Activated CD8-positive, alpha-beta memory T cell treated with anti-CD3 and anti-CD28 coated beads, Interleukin-2, amount 50 U/mL, for 4 hours (primary cell): ENCODE results near the gene HABP4.
"Not testable (repeated sequence)": the region's sequence is repeated elsewhere in the genome, so short reads cannot be mapped to it uniquely, and the experiment has no call there.

Experiments
- DNase-seq: peaks from one replicate; pipeline ENCODE4 v3.0.0-alpha.2; 2020

The HABP4 gene

GRCh38 chr9:96500696-96501632 lies 51.0 kb downstream of the HABP4 start:
- no peak for DNase-seq

DNA sequence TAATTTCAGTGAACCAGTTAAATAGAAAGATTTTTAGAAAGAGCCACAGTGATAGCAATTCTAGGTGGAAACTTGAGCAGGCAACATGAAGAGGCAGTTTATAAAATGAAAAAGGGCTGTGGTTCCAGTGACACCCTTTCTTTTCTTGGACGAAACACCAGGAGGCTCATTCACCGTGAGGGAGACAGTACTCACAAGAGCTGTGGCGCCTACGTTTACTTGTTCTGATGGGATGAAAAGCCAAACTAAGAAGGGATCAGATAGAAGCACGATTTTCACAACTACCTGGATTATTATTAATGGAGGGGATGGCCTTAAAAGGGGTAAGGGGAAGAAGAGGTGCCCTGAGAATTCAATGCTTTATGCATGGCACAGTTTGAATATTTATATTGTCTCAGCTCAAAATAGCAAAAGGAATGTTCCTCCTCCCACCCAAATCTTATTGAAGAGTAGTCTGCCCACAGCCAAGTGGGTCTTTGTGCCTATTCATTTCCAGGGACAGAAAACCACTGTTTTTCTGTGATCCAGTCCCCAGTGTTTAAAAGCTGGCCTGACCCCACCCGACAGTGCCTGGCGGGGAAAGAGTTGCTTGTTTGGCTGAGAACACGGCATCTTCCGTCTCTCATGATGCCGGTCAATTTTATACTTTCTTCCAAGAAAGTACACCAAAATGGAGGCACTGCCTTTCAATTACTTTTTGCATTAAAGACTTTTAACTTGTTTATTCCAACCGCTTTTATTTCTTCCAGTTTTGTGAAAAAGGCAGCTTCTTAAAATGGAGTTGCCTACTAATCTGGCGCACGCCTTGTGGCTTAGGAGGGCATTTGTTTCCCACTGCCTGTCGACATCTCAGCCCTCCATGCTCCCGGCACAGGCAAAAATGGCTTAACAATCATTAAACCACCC lies 51.9 kb downstream of the HABP4 start:
- no peak for DNase-seq

GRCh38 chr9:96502539-96503373 lies 52.8 kb downstream of the HABP4 start:
- DNase-seq, result no peak

- not testable (repeated sequence) for DNase-seq
Observed at GRCh38 chr9:96503374-96503748, 53.4 kb downstream of the HABP4 start.

DNA sequence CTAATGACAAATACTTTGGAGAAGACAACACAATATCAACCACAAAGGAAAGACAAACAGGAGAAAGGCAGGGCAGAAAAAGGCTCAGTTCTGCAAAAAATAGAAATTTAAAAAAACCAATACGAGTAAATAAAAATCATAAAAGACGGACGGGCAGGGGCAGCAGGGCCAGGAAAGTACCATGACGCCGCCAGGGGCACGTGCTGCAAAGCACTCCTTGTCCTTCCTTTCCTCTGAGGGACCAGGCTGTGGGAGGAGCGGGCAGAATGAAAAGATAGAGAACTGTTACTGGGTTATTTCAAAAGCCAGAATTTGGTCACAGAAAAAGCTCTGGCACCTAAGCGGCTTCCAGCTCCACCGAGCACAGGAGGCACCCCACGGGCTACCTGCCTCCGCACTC lies 53.9 kb downstream of the HABP4 start:
- DNase-seq, result no peak

DNA sequence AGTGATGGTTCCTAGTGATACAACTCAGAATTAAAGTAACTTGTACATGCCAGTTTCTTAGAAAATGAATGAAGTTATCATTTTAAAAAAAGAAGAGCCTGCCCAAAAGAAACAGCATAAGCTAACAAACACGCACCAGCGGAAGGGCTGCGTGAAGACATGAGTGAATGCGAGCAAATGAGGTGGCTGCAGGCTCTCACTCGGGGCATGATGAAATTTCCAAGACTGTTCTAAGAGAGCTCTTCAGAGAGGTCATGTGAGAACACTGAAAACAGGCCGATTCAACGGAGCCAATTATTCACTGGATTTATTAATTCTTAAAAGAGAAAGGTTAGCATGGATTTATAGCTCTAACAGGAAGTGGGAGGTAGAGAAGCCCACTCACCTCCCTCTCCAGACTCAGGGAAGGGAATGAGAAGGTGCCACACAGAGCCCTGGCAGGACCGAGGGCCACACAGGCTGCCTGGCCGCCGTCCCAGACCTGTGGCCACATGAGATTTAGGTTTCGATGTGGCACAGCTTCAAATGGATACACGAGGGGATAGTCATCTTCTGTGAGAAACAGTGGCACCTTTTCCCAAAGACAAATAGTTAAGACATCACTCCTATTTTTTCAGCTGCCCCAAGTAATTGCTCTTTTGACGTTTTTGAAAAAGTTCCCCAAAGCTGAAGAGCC lies 55.5 kb downstream of the HABP4 start:
- no peak for DNase-seq

- DNase-seq, result no peak
Observed at GRCh38 chr9:96508227-96508940, 58.4 kb downstream of the HABP4 start.

- no peak for DNase-seq
Observed at GRCh38 chr9:96509026-96509425, 59.1 kb downstream of the HABP4 start.

DNA sequence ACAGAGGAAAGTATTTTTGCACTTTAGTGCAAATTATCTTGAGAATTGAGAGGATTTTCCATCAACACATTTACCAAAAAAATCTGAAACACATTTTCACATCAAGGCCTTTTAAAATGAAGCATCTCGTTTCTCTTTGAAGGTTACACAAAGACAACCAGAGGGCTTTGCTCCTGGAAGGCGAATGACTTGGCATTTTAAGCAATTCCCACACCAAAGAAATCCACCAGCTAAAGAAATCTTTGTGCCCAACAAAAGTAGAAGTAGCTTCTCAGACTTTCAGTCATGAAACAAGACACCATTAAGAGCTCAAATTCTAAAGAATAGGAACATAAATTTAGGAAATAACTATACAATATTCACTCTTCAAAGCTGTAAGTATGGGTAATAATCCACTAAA lies 59.9 kb downstream of the HABP4 start:
- no peak for DNase-seq

GRCh38 chr9:96510258-96510657 lies 60.3 kb downstream of the HABP4 start:
- DNase-seq, result no peak

DNA sequence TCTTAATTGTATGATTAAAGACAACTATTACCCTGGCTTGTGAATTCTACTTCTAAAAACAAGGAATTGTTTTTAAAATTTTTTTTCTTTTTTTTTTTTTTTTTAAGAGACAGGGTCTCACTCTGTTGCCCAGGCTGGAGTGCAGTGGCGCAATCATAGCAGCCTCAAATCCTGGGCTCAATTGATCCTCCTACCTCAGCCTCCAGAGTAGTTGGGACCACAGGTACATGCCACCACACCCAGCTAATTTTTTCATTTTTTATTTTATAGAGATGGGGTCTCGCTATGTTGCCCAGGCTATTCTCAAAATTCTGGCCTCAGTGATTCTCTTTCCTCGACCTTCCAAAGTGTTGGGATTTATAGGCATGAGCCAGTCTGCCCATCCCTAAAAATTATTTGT lies 62.3 kb downstream of the HABP4 start:
- DNase-seq, result no peak

GRCh38 chr9:96513622-96514021 lies 63.7 kb downstream of the HABP4 start:
- DNase-seq, result no peak

- DNase-seq, result no peak
Observed at GRCh38 chr9:96514108-96514799, 64.3 kb downstream of the HABP4 start.

DNA sequence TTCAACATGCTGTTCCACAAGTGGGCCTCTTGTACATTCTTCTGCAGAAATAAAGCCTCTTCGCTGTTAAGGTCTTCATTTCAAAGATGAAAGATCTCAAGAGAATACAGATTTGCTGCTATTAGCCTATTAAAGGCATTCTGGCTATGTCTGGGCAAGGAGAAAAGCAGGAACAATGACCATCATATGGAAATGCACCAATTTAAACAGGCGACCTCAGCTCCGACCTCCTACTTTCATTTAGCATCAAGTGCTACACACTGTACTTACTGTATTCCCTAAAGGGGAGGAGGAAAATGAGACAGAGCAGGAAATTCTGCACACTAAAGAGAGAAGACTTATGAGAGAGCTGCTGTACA lies 64.8 kb downstream of the HABP4 start:
- no peak for DNase-seq

DNA sequence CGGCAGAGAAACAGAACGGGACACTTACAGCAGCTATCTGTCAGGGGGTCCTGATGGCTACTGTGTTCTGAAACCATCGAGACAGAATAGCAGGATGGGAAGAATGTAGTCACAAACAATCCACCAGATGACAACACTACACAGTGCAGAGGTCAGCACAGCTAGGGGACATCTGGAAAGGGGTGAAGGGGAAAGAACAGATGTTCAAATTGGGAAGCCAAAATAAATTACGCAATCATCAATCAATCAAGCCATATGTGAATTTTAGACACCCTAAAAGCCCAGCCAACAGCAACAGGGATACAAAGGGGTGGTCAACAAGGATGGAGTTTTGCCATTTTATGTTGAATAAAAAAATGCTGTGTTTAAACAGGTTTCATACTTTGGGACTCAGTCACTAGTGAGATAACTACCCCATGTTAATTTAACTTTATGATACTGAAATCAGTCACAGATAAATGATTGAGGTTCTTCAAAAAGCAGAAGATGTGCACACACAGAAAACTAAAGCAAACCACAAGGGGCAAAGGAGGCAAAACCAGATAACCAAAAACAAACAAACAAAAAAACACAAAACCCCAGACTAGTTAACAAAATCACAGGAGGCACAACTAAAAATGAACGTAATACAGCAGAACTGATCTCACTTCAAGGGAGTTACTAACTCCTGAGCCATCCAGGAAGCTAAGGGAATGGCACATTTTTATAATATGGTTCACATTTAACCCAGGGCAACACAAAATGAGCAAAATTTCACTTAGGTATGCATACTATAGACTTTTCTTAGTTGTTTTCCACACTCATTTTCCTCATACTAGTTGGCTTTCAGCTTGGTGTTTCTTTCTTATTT lies 65.9 kb downstream of the HABP4 start:
- no peak for DNase-seq

GRCh38 chr9:96519095-96519494 lies 69.1 kb downstream of the HABP4 start:
- DNase-seq, result no peak

DNA sequence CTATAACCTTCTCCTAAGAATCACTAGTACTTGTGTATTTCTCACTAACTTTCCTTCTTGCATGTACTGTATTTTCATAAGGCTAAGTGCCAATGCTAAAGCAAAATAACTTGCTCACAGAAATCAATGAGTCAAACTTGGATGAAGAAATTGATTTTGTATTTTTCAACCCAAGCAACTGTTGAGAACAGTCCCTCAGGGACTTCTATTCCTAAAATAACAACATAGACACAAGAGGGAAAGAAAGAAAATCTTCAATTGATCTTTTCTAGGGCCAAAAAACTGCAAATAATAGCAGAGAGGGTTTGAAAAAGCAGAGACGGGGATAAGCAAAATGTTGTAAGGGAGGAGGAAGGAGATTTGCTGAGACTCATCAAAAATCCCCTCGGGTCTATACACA lies 69.8 kb downstream of the HABP4 start:
- DNase-seq, result no peak

DNA sequence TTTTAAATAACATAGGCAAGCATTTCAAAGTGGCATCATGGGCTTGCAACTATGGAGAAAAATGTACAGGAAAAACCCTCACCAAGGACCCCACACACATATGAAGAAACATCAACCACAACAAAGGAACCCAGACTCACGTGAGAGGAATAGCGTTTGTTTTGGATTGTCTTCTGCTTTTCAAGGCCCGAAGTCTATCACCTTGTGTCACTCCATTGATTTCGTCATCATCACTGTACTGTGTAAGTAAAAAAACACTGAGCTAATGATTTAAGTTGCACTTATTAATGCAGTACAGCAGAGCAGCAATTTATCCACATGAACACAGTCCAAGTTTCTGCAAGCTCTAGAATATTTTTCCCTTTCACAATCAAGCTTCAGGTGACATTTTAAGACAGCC lies 72.4 kb downstream of the HABP4 start:
- no peak for DNase-seq

- DNase-seq, result no peak
Observed at GRCh38 chr9:96523374-96523773, 73.4 kb downstream of the HABP4 start.

- no peak for DNase-seq
Observed at GRCh38 chr9:96524045-96524444, 74.1 kb downstream of the HABP4 start.
